K562 (cell line): ENCODE results near the gene PAQR4. TPM values are rescaled to one million over a fixed set of nuclear protein-coding genes. Genes with fewer than 3 reads are reported as not detected.

Experiments
- ARID3A ChIP-seq: IDR thresholded peaks from 2 replicates; pipeline ENCODE4 v1.6.1; 2012; ENCODE audit warnings: low read depth, low read length, improper control_type of control experiment, borderline replicate concordance
- CHD7 ChIP-seq: fragments of 200-600 bp; sonication (generic); IDR thresholded peaks from one replicate; pipeline ENCODE4 v1.6.1; 2012; ENCODE audit warnings: mild to moderate bottlenecking, low read depth, low read length, inconsistent platforms
- ELF2 ChIP-seq: fragments of 250-450 bp; sonication (Bioruptor Pico); IDR thresholded peaks from 2 replicates; pipeline ENCODE4 v1.5.0; 2021; ENCODE audit warnings: mild to moderate bottlenecking
- KLF1 ChIP-seq: fragments of 450-650 bp; IDR thresholded peaks from 2 replicates; pipeline ENCODE4 v1.6.1; 2016; ENCODE audit warnings: missing genetic modification characterization, missing compliant biosample characterization
- NFIC ChIP-seq: fragments of 450-650 bp; IDR thresholded peaks from 2 replicates; pipeline ENCODE4 v1.6.1; 2017; ENCODE audit warnings: mild to moderate bottlenecking, inconsistent platforms
- PRPF4 ChIP-seq: fragments of 200-400 bp; formaldehyde crosslinking; IDR thresholded peaks from one replicate; pipeline ENCODE4 v1.6.1; 2017; ENCODE audit warnings: low read length, low read depth, mild to moderate bottlenecking; ENCODE audit not compliant: insufficient read depth, poor library complexity, severe bottlenecking
- RAD21 ChIP-seq, 2 experiments: fragments of 250-450 bp in 1 of 2; fragments of 450-650 bp in 1 of 2; sonication (Bioruptor Pico) in 1 of 2; formaldehyde crosslinking in 1 of 2; IDR thresholded peaks in 1 of 2; conservative IDR thresholded peaks in 1 of 2; 2 replicates each; pipeline versions ENCODE4 v1.4.0 to v1.8.0; 2020 to 2022; ENCODE audit warnings: mild to moderate bottlenecking in 2 of 2, moderate library complexity in 1 of 2
- RBFOX2 ChIP-seq: fragments of 200-400 bp; formaldehyde crosslinking; IDR thresholded peaks from 2 replicates; pipeline ENCODE4 v1.6.1; 2017; ENCODE audit warnings: low read depth, mild to moderate bottlenecking, low read length, moderate library complexity
- SMAD1 ChIP-seq: fragments of 150-350 bp; IDR thresholded peaks from 2 replicates; pipeline ENCODE4 v1.6.1; 2014; ENCODE audit warnings: low read length, low read depth; ENCODE audit not compliant: partially characterized antibody
- VEZF1 ChIP-seq: fragments of 200-800 bp; sonication (Bioruptor generic); IDR thresholded peaks from 2 replicates; pipeline ENCODE4 v1.6.1; 2017; ENCODE audit warnings: missing genetic modification characterization, missing compliant biosample characterization
- ZNF445 ChIP-seq: fragments of 250-450 bp; sonication (Bioruptor Pico); IDR thresholded peaks from 2 replicates; pipeline ENCODE4 v1.4.0; 2020; ENCODE audit warnings: low read depth, mild to moderate bottlenecking, moderate library complexity
- polyA plus RNA-seq, 8 experiments: library from polyadenylated mRNA; depleted of rRNA in 4 of 8; stranded (reverse) in 5 of 8; unstranded in 3 of 8; fragments of >200 nt; fragmentation: Nextera tagmentation in 2 of 8; fragmentation: Illumina TruSeq in 1 of 8; extraction: Ambion mirVana in 2 of 8; extraction: Trizol in 1 of 8; gene quantifications; 2 replicates each; pipeline versions ENCODE4 v1.2.1 to v1.2.3, GENCODE V29; 2011 to 2014; ENCODE audit warnings: inconsistent platforms in 1 of 8, missing spikeins in 1 of 8
- total RNA-seq, 7 experiments: library from RNA; depleted of rRNA in 6 of 7; stranded (reverse); fragments of >200 nt in 6 of 7; fragmentation: Illumina TruSeq in 2 of 7; extraction: Trizol in 2 of 7; gene quantifications; 2 replicates each; pipeline versions ENCODE4 v1.2.1 to v1.2.3, GENCODE V29; 2011 to 2021; ENCODE audit warnings: low replicate concordance in 1 of 7

Gene PAQR4
- total and polyA plus RNA-seq, 9 of the 15 experiments (the other 6 are each of a cell fraction or from before 2014, with no cell fraction given): 0.62 to 40.4 (median 19.5) TPM

GRCh38 chr16:3020604-3021448 is 51.7 kb downstream of the PAQR4 start (continued):
- TF ChIP-seq CHD7 (no peak), ARID3A (no peak), KLF1 (tag) (no peak), PRPF4 (peak; percentile 10), NFIC (peak; percentile 89), RAD21 (CRISPR knock-in tag; conservative IDR thresholded peaks at IDR 0.05 in 1 of 2, IDR thresholded peaks at IDR 0.05 in 1 of 2) (no peak), ZNF445 (no peak), RBFOX2 (no peak), SMAD1 (peak; percentile 19), ELF2 (CRISPR knock-in tag) (no peak), VEZF1 (CRISPR knock-in tag) (peak; percentile 91)
